ENCODE results near the gene FAF1. TPM values are rescaled to one million over a fixed set of nuclear protein-coding genes. Genes with fewer than 3 reads are reported as not detected.
A peak's percentile ranks its signal among the peaks of the same experiment; 100 is the strongest.

The FAF1 gene
- total RNA-seq, 1 experiment from 2014 or later = 78.7 TPM

DNA sequence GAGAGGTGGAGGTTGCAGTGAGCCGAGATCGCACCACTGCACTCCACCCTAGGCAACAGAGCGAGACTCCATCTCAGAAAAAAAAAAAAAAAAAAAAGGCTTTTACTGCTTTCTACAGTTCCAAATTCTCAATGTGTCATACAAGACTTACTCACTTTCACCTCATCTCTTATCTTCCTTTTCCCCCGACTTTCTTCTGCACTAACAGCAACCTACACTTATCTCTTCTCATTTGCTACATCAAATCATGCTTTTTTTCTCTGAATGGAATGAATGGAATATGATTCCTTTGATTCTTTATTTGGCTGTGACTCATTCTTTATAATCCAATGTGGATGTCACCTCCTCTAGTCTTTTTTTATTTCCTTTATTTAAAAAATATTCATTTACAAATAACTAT, 368.5 kb downstream of the FAF1 start:
- Mint-ChIP-seq H3K4me1 (ENCODE audit: low read depth, unreplicated experiment) (no peaks in the 10 kb centered on the region), H3K36me3 (ENCODE audit: insufficient read depth, unreplicated experiment) (peaks cover 25% of the 10 kb centered on the region), H3K4me3 (ENCODE audit: unreplicated experiment) (no peak overlapping the region), H3K9me3 (ENCODE audit: unreplicated experiment) (no peaks in the 10 kb centered on the region), H3K27ac (ENCODE audit: unreplicated experiment) (no peak overlapping the region), H3K27me3 (ENCODE audit: insufficient read depth, unreplicated experiment) (no peaks in the 10 kb centered on the region)
- no peaks in the 10 kb centered on the region for H3K27me3 ChIP-seq (replicated peaks; ENCODE audit: control insufficient read depth, insufficient read depth, low read length)
- no peaks in the 10 kb centered on the region for H3K36me3 ChIP-seq (ENCODE audit: control insufficient read depth, insufficient read depth, low read length)
- no peaks in the 10 kb centered on the region for H3K9me3 ChIP-seq
- BruUV-seq (replicated peaks) = no TSS peak
- ChIA-PET POLR2A (no interaction called here), CTCF (no interaction called here)
- no peak overlapping the region for H3K4me3 ChIP-seq (ENCODE audit: low read depth, low read length)
- DNase-seq = no peak
- H3K4me1 ChIP-seq = no peaks in the 10 kb centered on the region
- intact Hi-C loops (cut with micrococcal nuclease; ENCODE audit: unreplicated experiment) = no loop called here
- no peak for TF ChIP-seq CTCF (IDR thresholded peaks at IDR 0.05; ENCODE audit: insufficient read depth in 1 of 2, low read depth in 1 of 2, low read length in 1 of 2, severe bottlenecking in 1 of 2, unreplicated experiment in 1 of 2)

DNA sequence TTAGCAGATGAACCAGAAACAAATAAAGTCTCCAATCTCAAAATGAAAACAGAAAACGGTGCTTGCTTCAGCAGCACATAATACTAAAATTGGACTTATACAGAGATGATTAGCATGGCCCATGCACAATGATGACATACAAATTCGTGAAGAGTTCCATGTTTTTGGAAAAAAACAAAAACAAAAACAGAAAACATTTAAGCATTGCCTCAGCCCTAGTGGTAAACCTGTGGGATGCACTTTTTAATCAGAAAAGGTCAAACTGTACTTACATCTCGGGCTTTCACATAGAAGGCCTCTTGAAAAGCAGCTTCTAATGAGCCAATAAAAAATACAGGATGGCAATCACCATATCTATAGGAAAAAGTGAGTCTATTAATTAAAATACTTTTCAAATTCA, 377.7 kb downstream of the FAF1 start:
- no TSS peak for BruUV-seq (replicated peaks)
- Mint-ChIP-seq H3K36me3 (ENCODE audit: insufficient read depth, unreplicated experiment) (no peaks in the 10 kb centered on the region), H3K9me3 (ENCODE audit: unreplicated experiment) (no peaks in the 10 kb centered on the region), H3K4me1 (ENCODE audit: low read depth, unreplicated experiment) (no peaks in the 10 kb centered on the region), H3K27ac (ENCODE audit: unreplicated experiment) (no peak overlapping the region), H3K27me3 (ENCODE audit: insufficient read depth, unreplicated experiment) (no peaks in the 10 kb centered on the region), H3K4me3 (ENCODE audit: unreplicated experiment) (no peak overlapping the region)
- intact Hi-C loops (cut with micrococcal nuclease; ENCODE audit: unreplicated experiment) = no loop called here
- Histone ChIP-seq H3K27me3 (replicated peaks; ENCODE audit: control insufficient read depth, insufficient read depth, low read length) (no peaks in the 10 kb centered on the region), H3K4me1 (no peaks in the 10 kb centered on the region), H3K4me3 (ENCODE audit: low read depth, low read length) (no peak overlapping the region), H3K9me3 (no peaks in the 10 kb centered on the region), H3K36me3 (ENCODE audit: control insufficient read depth, insufficient read depth, low read length) (no peaks in the 10 kb centered on the region)
- TF ChIP-seq CTCF (IDR thresholded peaks at IDR 0.05; ENCODE audit: insufficient read depth in 1 of 2, low read depth in 1 of 2, low read length in 1 of 2, severe bottlenecking in 1 of 2, unreplicated experiment in 1 of 2) = no peak
- ChIA-PET CTCF (no interaction called here), POLR2A (no interaction called here)
- no peak for DNase-seq

- H3K27me3 Mint-ChIP-seq (ENCODE audit: insufficient read depth, unreplicated experiment) = no peaks in the 10 kb centered on the region
- no TSS peak for BruUV-seq (replicated peaks)
- no peak overlapping the region for H3K27ac Mint-ChIP-seq (ENCODE audit: unreplicated experiment)
Observed at GRCh38 chr1:50570066-50570468, 390.0 kb downstream of the FAF1 start.

More at GRCh38 chr1:50570066-50570468, 390.0 kb downstream of the FAF1 start:
- Histone ChIP-seq H3K27me3 (replicated peaks; ENCODE audit: control insufficient read depth, insufficient read depth, low read length) (no peaks in the 10 kb centered on the region), H3K4me3 (ENCODE audit: low read depth, low read length) (no peak overlapping the region), H3K36me3 (ENCODE audit: control insufficient read depth, insufficient read depth, low read length) (no peaks in the 10 kb centered on the region; the same call in 1 of the 2 replicates), H3K4me1 (no peaks in the 10 kb centered on the region), H3K9me3 (no peaks in the 10 kb centered on the region)
- Mint-ChIP-seq H3K9me3 (ENCODE audit: unreplicated experiment) (no peaks in the 10 kb centered on the region), H3K4me3 (ENCODE audit: unreplicated experiment) (no peak overlapping the region), H3K36me3 (ENCODE audit: insufficient read depth, unreplicated experiment) (peaks cover 14% of the 10 kb centered on the region), H3K4me1 (ENCODE audit: low read depth, unreplicated experiment) (no peaks in the 10 kb centered on the region)
- DNase-seq = peak in 1 of 2 experiments; percentile 6
- ChIA-PET CTCF (no interaction called here), POLR2A (no interaction called here)
- TF ChIP-seq CTCF (IDR thresholded peaks at IDR 0.05; ENCODE audit: insufficient read depth in 1 of 2, low read depth in 1 of 2, low read length in 1 of 2, severe bottlenecking in 1 of 2, unreplicated experiment in 1 of 2) = no peak
- intact Hi-C loops (cut with micrococcal nuclease; ENCODE audit: unreplicated experiment) = no loop called here
